ENCODE results near the gene RAC2.

Gene RAC2

GRCh38 chr22:37183432-37184379 lies 60.4 kb downstream of the RAC2 start:
- peaks cover 8% of the 10 kb centered on the region; the same call in 1 of the 2 replicates for H3K4me1 ChIP-seq (ENCODE audit: low read length)
- H3K4me2 ChIP-seq (ENCODE audit: low read depth, low read length) = no peak overlapping the region
- no peaks in the 10 kb centered on the region for H4K20me1 ChIP-seq (ENCODE audit: insufficient read depth, low read length)
- no peak for DNase-seq
- H3K4me3 ChIP-seq (ENCODE audit: low read length) = no peak overlapping the region
- no peaks in the 10 kb centered on the region for H3K36me3 ChIP-seq (replicated peaks; ENCODE audit: insufficient read depth, low read length)
- no peaks in the 10 kb centered on the region for H3K9me2 ChIP-seq (replicated peaks; ENCODE audit: insufficient read depth, low read length)
- peaks cover 4% of the 10 kb centered on the region; the same call in 1 of the 2 replicates for H3K27me3 ChIP-seq (replicated peaks; ENCODE audit: insufficient read depth, low read length)
- H3K9me3 ChIP-seq (replicated peaks; ENCODE audit: insufficient read depth, low read length) = no peaks in the 10 kb centered on the region
- H3K9ac ChIP-seq (ENCODE audit: low read length) = no peak overlapping the region
- H3K27ac ChIP-seq (ENCODE audit: low read length) = no peak overlapping the region
- 0 out of 2 replicates have a peak, but pooled peaks cover 7% of the 10 kb centered on the region for H3F3A ChIP-seq (ENCODE audit: insufficient read depth, low read length)
- no peaks in the 10 kb centered on the region for H3K79me2 ChIP-seq (ENCODE audit: low read length)
- TF ChIP-seq EZH2 (optimal IDR thresholded peaks at IDR 0.05; ENCODE audit: low read depth, low read length) (no peak), EZH2phosphoT487 (IDR thresholded peaks at IDR 0.05; ENCODE audit: low read length) (no peak)
- TF ChIP-seq, protein P1, sequence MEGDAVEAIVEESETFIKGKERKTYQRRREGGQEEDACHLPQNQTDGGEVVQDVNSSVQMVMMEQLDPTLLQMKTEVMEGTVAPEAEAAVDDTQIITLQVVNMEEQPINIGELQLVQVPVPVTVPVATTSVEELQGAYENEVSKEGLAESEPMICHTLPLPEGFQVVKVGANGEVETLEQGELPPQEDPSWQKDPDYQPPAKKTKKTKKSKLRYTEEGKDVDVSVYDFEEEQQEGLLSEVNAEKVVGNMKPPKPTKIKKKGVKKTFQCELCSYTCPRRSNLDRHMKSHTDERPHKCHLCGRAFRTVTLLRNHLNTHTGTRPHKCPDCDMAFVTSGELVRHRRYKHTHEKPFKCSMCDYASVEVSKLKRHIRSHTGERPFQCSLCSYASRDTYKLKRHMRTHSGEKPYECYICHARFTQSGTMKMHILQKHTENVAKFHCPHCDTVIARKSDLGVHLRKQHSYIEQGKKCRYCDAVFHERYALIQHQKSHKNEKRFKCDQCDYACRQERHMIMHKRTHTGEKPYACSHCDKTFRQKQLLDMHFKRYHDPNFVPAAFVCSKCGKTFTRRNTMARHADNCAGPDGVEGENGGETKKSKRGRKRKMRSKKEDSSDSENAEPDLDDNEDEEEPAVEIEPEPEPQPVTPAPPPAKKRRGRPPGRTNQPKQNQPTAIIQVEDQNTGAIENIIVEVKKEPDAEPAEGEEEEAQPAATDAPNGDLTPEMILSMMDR (IDR thresholded peaks at IDR 0.05; ENCODE audit: low read length) = no peak
- no peak overlapping the region for H2AFZ ChIP-seq (ENCODE audit: low read length)

GRCh38 chr22:37182949-37183245 lies 61.2 kb downstream of the RAC2 start:
- TF ChIP-seq, protein P1 (IDR thresholded peaks at IDR 0.05; ENCODE audit: low read length) = no peak
- TF ChIP-seq EZH2phosphoT487 (IDR thresholded peaks at IDR 0.05; ENCODE audit: low read length) (no peak), EZH2 (optimal IDR thresholded peaks at IDR 0.05; ENCODE audit: low read depth, low read length) (no peak)
- Histone ChIP-seq H2AFZ (ENCODE audit: low read length) (no peak overlapping the region), H3K4me3 (ENCODE audit: low read length) (no peak overlapping the region), H4K20me1 (ENCODE audit: insufficient read depth, low read length) (no peaks in the 10 kb centered on the region), H3K27me3 (replicated peaks; ENCODE audit: insufficient read depth, low read length) (peaks cover 12% of the 10 kb centered on the region; the same call in 1 of the 2 replicates), H3K79me2 (ENCODE audit: low read length) (no peaks in the 10 kb centered on the region), H3K9ac (ENCODE audit: low read length) (no peak overlapping the region), H3K36me3 (replicated peaks; ENCODE audit: insufficient read depth, low read length) (no peaks in the 10 kb centered on the region), H3K9me3 (replicated peaks; ENCODE audit: insufficient read depth, low read length) (no peaks in the 10 kb centered on the region), H3K4me1 (ENCODE audit: low read length) (peaks cover 8% of the 10 kb centered on the region; the same call in 1 of the 2 replicates), H3K27ac (ENCODE audit: low read length) (no peak overlapping the region), H3K9me2 (replicated peaks; ENCODE audit: insufficient read depth, low read length) (no peaks in the 10 kb centered on the region), H3F3A (ENCODE audit: insufficient read depth, low read length) (0 out of 2 replicates have a peak, but pooled peaks cover 7% of the 10 kb centered on the region), H3K4me2 (ENCODE audit: low read depth, low read length) (no peak overlapping the region)
- no peak for DNase-seq

DNA sequence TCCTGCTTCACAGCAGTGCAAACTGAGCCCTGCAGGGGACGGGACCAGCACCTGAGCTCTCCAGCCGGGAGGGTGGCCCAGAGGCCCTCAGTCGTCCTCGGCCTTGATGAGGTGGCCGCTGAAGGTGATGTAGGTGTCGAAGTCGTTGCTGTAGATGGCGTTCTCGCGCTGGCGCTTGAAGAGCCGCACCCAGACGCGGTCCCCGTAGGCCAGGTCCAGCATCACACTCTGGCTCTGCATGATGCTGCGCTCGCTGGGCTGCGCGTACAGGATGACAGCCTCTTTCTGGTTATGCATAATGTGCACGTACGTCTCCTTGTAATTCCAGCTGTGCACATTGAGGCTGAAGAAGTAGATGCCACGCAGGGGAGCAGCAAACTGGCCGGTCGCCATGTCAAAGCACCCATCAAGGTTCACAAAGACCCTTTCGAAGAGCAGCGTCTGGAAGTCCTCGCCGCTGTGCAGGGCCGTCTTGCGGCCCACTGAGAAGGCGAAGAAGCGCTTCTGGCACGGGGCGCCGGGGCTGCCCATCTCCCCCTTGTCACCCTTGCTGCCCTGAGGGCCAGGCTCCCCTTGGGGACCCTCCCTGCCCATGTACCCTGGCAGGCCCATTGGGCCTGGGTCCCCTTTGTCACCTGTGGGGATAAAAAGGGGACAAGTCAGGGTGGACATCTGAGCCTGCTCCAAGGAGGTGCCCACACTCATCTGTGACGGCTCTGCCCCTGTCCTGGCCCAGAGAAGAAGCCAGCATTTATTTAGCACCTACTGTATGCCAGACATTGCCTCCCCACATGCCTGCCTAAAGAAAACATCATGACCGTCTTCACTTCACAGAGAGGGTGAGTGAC lies 61.7 kb downstream of the RAC2 start:
- Histone ChIP-seq H4K20me1 (ENCODE audit: insufficient read depth, low read length) (no peaks in the 10 kb centered on the region), H2AFZ (ENCODE audit: low read length) (no peak overlapping the region), H3K9ac (ENCODE audit: low read length) (no peak overlapping the region), H3K9me2 (replicated peaks; ENCODE audit: insufficient read depth, low read length) (no peaks in the 10 kb centered on the region), H3K4me2 (ENCODE audit: low read depth, low read length) (no peak overlapping the region), H3K79me2 (ENCODE audit: low read length) (no peaks in the 10 kb centered on the region), H3K27me3 (replicated peaks; ENCODE audit: insufficient read depth, low read length) (peaks cover 18% of the 10 kb centered on the region), H3K36me3 (replicated peaks; ENCODE audit: insufficient read depth, low read length) (no peaks in the 10 kb centered on the region), H3F3A (ENCODE audit: insufficient read depth, low read length) (0 out of 2 replicates have a peak, but pooled peaks cover 7% of the 10 kb centered on the region), H3K27ac (ENCODE audit: low read length) (no peak overlapping the region), H3K9me3 (replicated peaks; ENCODE audit: insufficient read depth, low read length) (no peaks in the 10 kb centered on the region), H3K4me3 (ENCODE audit: low read length) (no peak overlapping the region), H3K4me1 (ENCODE audit: low read length) (peaks cover 8% of the 10 kb centered on the region; the same call in 1 of the 2 replicates)
- no peak for DNase-seq
- TF ChIP-seq EZH2 (optimal IDR thresholded peaks at IDR 0.05; ENCODE audit: low read depth, low read length) = no peak
- TF ChIP-seq, protein P1 (IDR thresholded peaks at IDR 0.05; ENCODE audit: low read length) = no peak
- TF ChIP-seq EZH2phosphoT487 (IDR thresholded peaks at IDR 0.05; ENCODE audit: low read length) = no peak

All from MM.1S (cell line).